ENCODE data around the gene C12orf76. TPM values are rescaled to one million over a fixed set of nuclear protein-coding genes. Genes with fewer than 3 reads are reported as not detected.

Gene C12orf76
- total and polyA plus RNA-seq, 2 experiments from 2014 or later, result 14.3 to 14.5 TPM

DNA sequence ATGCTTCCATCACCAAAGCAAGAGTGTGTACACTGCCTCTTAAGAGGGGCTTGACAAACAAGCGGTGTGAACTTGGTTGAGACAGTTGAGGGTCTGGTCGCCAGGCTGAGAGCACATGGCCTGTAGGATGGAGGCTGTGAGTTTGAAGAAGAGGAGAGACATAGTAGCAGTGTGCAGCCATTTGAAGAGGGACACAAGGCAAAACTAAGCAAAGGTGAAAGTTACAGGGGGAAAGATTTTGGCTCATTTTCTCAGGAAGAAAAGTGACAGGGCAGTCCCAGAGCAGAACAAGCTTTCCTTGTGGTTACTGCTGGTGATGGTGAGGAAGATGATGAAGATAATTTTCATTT, 11.3 kb upstream of the C12orf76 start:
- DNase-seq (ENCODE audit: low spot score), result no peak
- Histone ChIP-seq H3K9me2 (ENCODE audit: insufficient read depth) (no peaks in the 10 kb centered on the region), H3K36me3 (ENCODE audit: insufficient read depth) (no peaks in the 10 kb centered on the region), H3F3A (replicated peaks; ENCODE audit: low read depth) (no peaks in the 10 kb centered on the region), H3K79me2 (replicated peaks; ENCODE audit: insufficient read depth) (no peaks in the 10 kb centered on the region), H2AFZ (no peak overlapping the region), H4K20me1 (replicated peaks; ENCODE audit: insufficient read depth) (no peaks in the 10 kb centered on the region), H3K4me2 (no peak overlapping the region), H3K27me3 (ENCODE audit: insufficient read depth) (no peaks in the 10 kb centered on the region), H3K4me3 (no peak overlapping the region), H3K4me1 (ENCODE audit: insufficient read depth) (no peaks in the 10 kb centered on the region), H3K27ac (ENCODE audit: low read depth) (no peak overlapping the region)
- Mint-ChIP-seq H3K27ac (no peak overlapping the region), H3K27me3 (ENCODE audit: insufficient read depth, low read depth, poor library complexity) (peaks cover 6% of the 10 kb centered on the region), H3K36me3 (ENCODE audit: low read depth) (no peaks in the 10 kb centered on the region), H3K4me3 (no peak overlapping the region), H3K9me3 (no peaks in the 10 kb centered on the region; the same call in 2 of the 3 replicates), H3K4me1 (peaks cover 3% of the 10 kb centered on the region; the same call in 1 of the 3 replicates)
- no peak for ATAC-seq
- TF ChIP-seq JUNB (IDR thresholded peaks at IDR 0.05; ENCODE audit: unreplicated experiment) (no peak), STAT1 (IDR thresholded peaks at IDR 0.05; ENCODE audit: unreplicated experiment) (no peak), CREB1 (CRISPR knock-in tag; IDR thresholded peaks at IDR 0.05; ENCODE audit: low read depth) (no peak), ZNF114 (CRISPR knock-in tag; IDR thresholded peaks at IDR 0.05) (no peak), NANOG (IDR thresholded peaks at IDR 0.05; ENCODE audit: borderline replicate concordance) (no peak)
- TF ChIP-seq, protein P1, sequence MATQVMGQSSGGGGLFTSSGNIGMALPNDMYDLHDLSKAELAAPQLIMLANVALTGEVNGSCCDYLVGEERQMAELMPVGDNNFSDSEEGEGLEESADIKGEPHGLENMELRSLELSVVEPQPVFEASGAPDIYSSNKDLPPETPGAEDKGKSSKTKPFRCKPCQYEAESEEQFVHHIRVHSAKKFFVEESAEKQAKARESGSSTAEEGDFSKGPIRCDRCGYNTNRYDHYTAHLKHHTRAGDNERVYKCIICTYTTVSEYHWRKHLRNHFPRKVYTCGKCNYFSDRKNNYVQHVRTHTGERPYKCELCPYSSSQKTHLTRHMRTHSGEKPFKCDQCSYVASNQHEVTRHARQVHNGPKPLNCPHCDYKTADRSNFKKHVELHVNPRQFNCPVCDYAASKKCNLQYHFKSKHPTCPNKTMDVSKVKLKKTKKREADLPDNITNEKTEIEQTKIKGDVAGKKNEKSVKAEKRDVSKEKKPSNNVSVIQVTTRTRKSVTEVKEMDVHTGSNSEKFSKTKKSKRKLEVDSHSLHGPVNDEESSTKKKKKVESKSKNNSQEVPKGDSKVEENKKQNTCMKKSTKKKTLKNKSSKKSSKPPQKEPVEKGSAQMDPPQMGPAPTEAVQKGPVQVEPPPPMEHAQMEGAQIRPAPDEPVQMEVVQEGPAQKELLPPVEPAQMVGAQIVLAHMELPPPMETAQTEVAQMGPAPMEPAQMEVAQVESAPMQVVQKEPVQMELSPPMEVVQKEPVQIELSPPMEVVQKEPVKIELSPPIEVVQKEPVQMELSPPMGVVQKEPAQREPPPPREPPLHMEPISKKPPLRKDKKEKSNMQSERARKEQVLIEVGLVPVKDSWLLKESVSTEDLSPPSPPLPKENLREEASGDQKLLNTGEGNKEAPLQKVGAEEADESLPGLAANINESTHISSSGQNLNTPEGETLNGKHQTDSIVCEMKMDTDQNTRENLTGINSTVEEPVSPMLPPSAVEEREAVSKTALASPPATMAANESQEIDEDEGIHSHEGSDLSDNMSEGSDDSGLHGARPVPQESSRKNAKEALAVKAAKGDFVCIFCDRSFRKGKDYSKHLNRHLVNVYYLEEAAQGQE (IDR thresholded peaks at IDR 0.05; ENCODE audit: unreplicated experiment), result no peak
- TF ChIP-seq, protein P2, sequence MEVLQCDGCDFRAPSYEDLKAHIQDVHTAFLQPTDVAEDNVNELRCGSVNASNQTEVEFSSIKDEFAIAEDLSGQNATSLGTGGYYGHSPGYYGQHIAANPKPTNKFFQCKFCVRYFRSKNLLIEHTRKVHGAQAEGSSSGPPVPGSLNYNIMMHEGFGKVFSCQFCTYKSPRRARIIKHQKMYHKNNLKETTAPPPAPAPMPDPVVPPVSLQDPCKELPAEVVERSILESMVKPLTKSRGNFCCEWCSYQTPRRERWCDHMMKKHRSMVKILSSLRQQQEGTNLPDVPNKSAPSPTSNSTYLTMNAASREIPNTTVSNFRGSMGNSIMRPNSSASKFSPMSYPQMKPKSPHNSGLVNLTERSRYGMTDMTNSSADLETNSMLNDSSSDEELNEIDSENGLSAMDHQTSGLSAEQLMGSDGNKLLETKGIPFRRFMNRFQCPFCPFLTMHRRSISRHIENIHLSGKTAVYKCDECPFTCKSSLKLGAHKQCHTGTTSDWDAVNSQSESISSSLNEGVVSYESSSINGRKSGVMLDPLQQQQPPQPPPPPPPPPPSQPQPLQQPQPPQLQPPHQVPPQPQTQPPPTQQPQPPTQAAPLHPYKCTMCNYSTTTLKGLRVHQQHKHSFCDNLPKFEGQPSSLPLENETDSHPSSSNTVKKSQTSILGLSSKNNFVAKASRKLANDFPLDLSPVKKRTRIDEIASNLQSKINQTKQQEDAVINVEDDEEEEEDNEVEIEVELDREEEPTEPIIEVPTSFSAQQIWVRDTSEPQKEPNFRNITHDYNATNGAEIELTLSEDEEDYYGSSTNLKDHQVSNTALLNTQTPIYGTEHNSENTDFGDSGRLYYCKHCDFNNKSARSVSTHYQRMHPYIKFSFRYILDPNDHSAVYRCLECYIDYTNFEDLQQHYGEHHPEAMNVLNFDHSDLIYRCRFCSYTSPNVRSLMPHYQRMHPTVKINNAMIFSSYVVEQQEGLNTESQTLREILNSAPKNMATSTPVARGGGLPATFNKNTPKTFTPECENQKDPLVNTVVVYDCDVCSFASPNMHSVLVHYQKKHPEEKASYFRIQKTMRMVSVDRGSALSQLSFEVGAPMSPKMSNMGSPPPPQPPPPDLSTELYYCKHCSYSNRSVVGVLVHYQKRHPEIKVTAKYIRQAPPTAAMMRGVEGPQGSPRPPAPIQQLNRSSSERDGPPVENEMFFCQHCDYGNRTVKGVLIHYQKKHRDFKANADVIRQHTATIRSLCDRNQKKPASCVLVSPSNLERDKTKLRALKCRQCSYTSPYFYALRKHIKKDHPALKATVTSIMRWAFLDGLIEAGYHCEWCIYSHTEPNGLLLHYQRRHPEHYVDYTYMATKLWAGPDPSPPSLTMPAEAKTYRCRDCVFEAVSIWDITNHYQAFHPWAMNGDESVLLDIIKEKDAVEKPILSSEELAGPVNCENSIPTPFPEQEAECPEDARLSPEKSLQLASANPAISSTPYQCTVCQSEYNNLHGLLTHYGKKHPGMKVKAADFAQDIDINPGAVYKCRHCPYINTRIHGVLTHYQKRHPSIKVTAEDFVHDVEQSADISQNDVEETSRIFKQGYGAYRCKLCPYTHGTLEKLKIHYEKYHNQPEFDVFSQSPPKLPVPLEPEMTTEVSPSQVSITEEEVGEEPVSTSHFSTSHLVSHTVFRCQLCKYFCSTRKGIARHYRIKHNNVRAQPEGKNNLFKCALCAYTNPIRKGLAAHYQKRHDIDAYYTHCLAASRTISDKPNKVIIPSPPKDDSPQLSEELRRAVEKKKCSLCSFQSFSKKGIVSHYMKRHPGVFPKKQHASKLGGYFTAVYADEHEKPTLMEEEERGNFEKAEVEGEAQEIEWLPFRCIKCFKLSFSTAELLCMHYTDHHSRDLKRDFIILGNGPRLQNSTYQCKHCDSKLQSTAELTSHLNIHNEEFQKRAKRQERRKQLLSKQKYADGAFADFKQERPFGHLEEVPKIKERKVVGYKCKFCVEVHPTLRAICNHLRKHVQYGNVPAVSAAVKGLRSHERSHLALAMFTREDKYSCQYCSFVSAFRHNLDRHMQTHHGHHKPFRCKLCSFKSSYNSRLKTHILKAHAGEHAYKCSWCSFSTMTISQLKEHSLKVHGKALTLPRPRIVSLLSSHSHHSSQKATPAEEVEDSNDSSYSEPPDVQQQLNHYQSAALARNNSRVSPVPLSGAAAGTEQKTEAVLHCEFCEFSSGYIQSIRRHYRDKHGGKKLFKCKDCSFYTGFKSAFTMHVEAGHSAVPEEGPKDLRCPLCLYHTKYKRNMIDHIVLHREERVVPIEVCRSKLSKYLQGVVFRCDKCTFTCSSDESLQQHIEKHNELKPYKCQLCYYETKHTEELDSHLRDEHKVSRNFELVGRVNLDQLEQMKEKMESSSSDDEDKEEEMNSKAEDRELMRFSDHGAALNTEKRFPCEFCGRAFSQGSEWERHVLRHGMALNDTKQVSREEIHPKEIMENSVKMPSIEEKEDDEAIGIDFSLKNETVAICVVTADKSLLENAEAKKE (CRISPR knock-in tag; IDR thresholded peaks at IDR 0.05), result no peak
- TF ChIP-seq, protein P3, sequence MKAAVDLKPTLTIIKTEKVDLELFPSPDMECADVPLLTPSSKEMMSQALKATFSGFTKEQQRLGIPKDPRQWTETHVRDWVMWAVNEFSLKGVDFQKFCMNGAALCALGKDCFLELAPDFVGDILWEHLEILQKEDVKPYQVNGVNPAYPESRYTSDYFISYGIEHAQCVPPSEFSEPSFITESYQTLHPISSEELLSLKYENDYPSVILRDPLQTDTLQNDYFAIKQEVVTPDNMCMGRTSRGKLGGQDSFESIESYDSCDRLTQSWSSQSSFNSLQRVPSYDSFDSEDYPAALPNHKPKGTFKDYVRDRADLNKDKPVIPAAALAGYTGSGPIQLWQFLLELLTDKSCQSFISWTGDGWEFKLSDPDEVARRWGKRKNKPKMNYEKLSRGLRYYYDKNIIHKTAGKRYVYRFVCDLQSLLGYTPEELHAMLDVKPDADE (IDR thresholded peaks at IDR 0.05), result no peak

All from GM23338 (cell line).